ENCODE results near the gene TTC31.

TTC31 gene

GRCh38 chr2:74538881-74539339, 56.0 kb downstream of the TTC31 start:
- TF ChIP-seq, protein P1, sequence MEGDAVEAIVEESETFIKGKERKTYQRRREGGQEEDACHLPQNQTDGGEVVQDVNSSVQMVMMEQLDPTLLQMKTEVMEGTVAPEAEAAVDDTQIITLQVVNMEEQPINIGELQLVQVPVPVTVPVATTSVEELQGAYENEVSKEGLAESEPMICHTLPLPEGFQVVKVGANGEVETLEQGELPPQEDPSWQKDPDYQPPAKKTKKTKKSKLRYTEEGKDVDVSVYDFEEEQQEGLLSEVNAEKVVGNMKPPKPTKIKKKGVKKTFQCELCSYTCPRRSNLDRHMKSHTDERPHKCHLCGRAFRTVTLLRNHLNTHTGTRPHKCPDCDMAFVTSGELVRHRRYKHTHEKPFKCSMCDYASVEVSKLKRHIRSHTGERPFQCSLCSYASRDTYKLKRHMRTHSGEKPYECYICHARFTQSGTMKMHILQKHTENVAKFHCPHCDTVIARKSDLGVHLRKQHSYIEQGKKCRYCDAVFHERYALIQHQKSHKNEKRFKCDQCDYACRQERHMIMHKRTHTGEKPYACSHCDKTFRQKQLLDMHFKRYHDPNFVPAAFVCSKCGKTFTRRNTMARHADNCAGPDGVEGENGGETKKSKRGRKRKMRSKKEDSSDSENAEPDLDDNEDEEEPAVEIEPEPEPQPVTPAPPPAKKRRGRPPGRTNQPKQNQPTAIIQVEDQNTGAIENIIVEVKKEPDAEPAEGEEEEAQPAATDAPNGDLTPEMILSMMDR (IDR thresholded peaks at IDR 0.05; ENCODE audit: insufficient read depth, low read length, missing control alignments) = no peak
- CTCF ChIA-PET = interaction anchor here (3.0 to 4.3 kb wide), 2 partner anchors 8 to 48 kb away, joined by 18 to 44 read pairs; partner anchors contain the start of genes AUP1 and HTRA2
- no peak for DNase-seq (ENCODE audit: low read depth, low spot score)
- POLR2A ChIA-PET = interaction anchor here (1.7 kb wide), 1 partner anchor 9 kb away, joined by 4 read pairs; the partner anchor contains the start of genes AUP1 and HTRA2
- no peak overlapping the region for H3K4me3 ChIP-seq (ENCODE audit: low read depth, low read length)

DNA sequence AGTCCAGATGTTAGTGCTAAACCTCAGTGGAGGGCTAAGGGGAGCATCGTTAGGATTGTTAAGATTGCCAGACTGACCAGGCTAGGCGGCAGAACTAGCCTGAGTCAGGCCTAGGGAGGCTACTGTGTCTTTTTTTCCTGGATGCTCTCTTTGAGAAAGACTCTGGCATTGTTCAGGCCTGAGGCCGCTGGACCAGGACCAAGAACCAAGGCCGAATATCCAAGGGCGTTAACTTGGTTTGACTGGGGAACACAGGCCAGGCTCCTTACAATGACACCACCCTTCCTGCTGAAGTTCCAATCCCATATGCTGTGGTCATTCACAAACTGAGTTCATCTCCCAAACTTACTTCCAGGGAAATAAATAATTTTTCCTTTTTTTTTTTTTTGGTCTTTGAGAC, 57.4 kb downstream of the TTC31 start:
- ChIA-PET CTCF (interaction anchor here (3.0 to 4.3 kb wide), 2 partner anchors 9 to 47 kb away, joined by 18 to 44 read pairs; partner anchors contain the start of genes AUP1 and HTRA2), POLR2A (no interaction called here)
- TF ChIP-seq, protein P1 (IDR thresholded peaks at IDR 0.05; ENCODE audit: insufficient read depth, low read length, missing control alignments) = no peak
- DNase-seq (ENCODE audit: low read depth, low spot score) = no peak
- no peak overlapping the region for H3K4me3 ChIP-seq (ENCODE audit: low read depth, low read length)

DNA sequence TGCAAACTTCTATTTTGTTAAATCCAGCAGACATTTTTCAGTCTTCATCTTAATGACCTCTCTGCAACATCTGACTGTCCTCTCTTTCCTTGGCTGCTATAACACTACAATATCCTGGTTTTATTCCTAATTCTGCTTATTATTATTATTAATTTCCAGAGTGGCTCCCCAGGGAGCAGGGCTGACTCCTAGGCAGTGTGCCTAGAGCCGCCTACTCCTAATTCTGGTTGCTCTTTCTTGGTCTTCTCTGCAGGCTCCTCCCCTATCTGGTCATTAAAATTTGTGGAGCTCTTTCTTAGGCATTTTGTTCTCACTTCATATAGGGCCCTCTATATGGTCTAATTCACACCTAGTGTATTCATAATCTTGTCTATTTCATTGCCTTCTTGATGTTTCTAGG, 60.1 kb downstream of the TTC31 start:
- ChIA-PET POLR2A (interaction anchor here (0.7 kb wide), 1 partner anchor 13 kb away, joined by 4 read pairs; no protein-coding TSS in a partner anchor), CTCF (interaction anchor here (0.6 to 1.2 kb wide), 4 partner anchors 10 to 44 kb away, joined by 3 to 7 read pairs (median 4); partner anchors contain the start of gene LOXL3)
- no peak overlapping the region for H3K4me3 ChIP-seq (ENCODE audit: low read depth, low read length)
- no peak for DNase-seq (ENCODE audit: low read depth, low spot score)
- TF ChIP-seq, protein P1 (IDR thresholded peaks at IDR 0.05; ENCODE audit: insufficient read depth, low read length, missing control alignments) = no peak

Data from AG04449 (cell line).